IPS-20b (cell line): ENCODE data around the gene FAM76B.
"Not testable (repeated sequence)": the region's sequence is repeated elsewhere in the genome, so short reads cannot be mapped to it uniquely, and the experiment has no call there.

Experiments used
- H3K27ac ChIP-seq: one replicate; pipeline ENCODE4 v1.5.1; 2013; ENCODE audit warnings: low read length
- H3K27me3 ChIP-seq: 2 replicates; pipeline ENCODE4 v1.6.1; 2013; ENCODE audit warnings: mild to moderate bottlenecking, low read length, inconsistent platforms; ENCODE audit not compliant: insufficient read depth
- H3K36me3 ChIP-seq: 2 replicates; pipeline ENCODE4 v1.6.1; 2013; ENCODE audit warnings: low read depth, mild to moderate bottlenecking, inconsistent platforms, low read length, moderate library complexity; ENCODE audit not compliant: insufficient read depth
- H3K4me1 ChIP-seq: 2 replicates; pipeline ENCODE4 v1.6.1; 2013; ENCODE audit warnings: mild to moderate bottlenecking, control low read depth, inconsistent platforms, low read length, moderate library complexity; ENCODE audit not compliant: insufficient read depth
- H3K4me3 ChIP-seq: 2 replicates; pipeline ENCODE4 v1.5.1; 2013; ENCODE audit warnings: mild to moderate bottlenecking, low read length, inconsistent platforms
- H3K9ac ChIP-seq: 2 replicates; pipeline ENCODE4 v1.6.1; 2013; ENCODE audit warnings: low read depth, mild to moderate bottlenecking, inconsistent platforms, low read length, moderate library complexity
- H3K9me3 ChIP-seq: 2 replicates; pipeline ENCODE4 v1.6.1; 2013; ENCODE audit warnings: mild to moderate bottlenecking, low read depth, low read length, inconsistent platforms; ENCODE audit not compliant: insufficient read depth

FAM76B gene

GRCh38 chr11:95806464-95806863 lies 16.9 kb upstream of the FAM76B start:
- not testable (repeated sequence) for H3K27ac ChIP-seq, H3K4me3 ChIP-seq, H3K9ac ChIP-seq, H3K27me3 ChIP-seq, H3K4me1 ChIP-seq
- peaks cover 23% of the 10 kb centered on the region for H3K9me3 ChIP-seq
- peaks cover 54% of the 10 kb centered on the region for H3K36me3 ChIP-seq

DNA sequence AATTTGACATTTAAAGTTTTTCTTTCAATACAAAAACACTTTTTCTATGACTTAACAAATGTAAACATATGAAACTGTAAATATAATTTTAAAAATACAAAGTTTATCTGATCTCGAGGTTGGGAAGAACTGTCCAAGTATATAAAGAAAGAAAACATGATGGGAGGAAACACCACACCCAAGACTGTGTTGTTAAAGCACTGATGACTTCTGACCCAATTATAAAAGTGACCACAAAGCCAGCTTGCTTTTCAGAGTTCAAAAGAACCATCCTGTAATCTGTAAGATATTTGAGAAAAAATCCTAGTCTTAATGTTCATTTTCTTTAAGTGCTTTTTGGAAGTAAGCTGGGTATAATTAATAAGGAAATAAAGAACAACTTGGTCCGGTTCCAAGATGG lies 16.3 kb upstream of the FAM76B start:
- peaks cover 60% of the 10 kb centered on the region for H3K36me3 ChIP-seq

GRCh38 chr11:95803973-95804372 lies 14.4 kb upstream of the FAM76B start:
- peaks cover 23% of the 10 kb centered on the region for H3K9me3 ChIP-seq
- H3K9ac ChIP-seq = no peak overlapping the region
- H3K27ac ChIP-seq = no peak overlapping the region
- no peaks in the 10 kb centered on the region for H3K4me1 ChIP-seq
- peaks cover 79% of the 10 kb centered on the region for H3K36me3 ChIP-seq
- no peaks in the 10 kb centered on the region for H3K27me3 ChIP-seq
- no peak overlapping the region for H3K4me3 ChIP-seq

More for the DNA sequence above, 16.3 kb upstream of the FAM76B start:
- no peaks in the 10 kb centered on the region for H3K4me1 ChIP-seq
- no peaks in the 10 kb centered on the region for H3K27me3 ChIP-seq
- no peak overlapping the region for H3K4me3 ChIP-seq
- H3K9me3 ChIP-seq = peaks cover 23% of the 10 kb centered on the region
- no peak overlapping the region for H3K9ac ChIP-seq
- no peak overlapping the region for H3K27ac ChIP-seq

- H3K4me1 ChIP-seq = no peaks in the 10 kb centered on the region
- H3K9me3 ChIP-seq = peaks cover 23% of the 10 kb centered on the region
- H3K36me3 ChIP-seq = peaks cover 81% of the 10 kb centered on the region
- H3K27ac ChIP-seq = no peak overlapping the region
- H3K4me3 ChIP-seq = no peak overlapping the region
- no peak overlapping the region for H3K9ac ChIP-seq
- H3K27me3 ChIP-seq = no peaks in the 10 kb centered on the region
Measured at GRCh38 chr11:95802806-95803205, 13.2 kb upstream of the FAM76B start.

DNA sequence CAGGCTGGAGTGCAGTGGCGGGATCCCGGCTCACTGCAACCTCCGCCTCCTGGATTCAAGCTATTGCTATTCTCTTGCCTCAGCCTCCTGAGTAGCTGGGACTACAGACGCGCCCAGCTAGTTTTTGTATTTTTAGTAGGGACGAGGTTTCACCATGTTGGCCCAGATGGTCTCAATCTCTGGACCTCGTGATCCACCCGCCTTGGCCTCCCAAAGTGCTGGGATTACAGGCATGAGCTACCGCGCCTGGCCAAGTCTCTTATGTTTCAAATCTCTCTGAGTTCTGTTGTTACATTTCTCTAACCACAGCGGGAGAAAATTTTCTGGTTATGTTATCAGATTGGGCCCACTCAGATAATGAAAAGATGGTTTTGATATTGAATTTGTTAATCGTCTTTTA lies 10.9 kb upstream of the FAM76B start:
- Histone ChIP-seq H3K27ac (no peak overlapping the region), H3K9ac (no peak overlapping the region), H3K36me3 (peaks cover 64% of the 10 kb centered on the region), H3K27me3 (no peaks in the 10 kb centered on the region), H3K4me3 (no peak overlapping the region), H3K9me3 (peaks cover 7% of the 10 kb centered on the region; the same call in 1 of the 2 replicates), H3K4me1 (no peaks in the 10 kb centered on the region)

DNA sequence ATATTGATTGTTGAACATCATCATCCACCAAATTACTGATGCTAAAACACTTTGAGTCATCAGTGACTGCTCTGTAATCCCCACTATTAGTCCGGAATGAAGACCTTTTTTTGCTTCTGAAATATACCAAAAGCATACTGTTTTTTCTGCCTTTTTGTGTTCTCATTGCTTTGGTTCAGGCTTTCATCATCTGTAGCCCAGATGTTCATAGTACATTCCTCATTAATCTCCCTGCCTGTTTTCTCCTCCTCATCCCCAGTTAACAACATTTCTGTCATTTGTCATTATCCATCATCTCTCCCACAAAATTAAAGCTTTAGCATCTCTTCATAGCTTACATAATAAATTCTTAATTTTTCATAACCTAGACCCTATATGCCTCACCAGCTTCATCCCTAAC lies 10.0 kb upstream of the FAM76B start:
- Histone ChIP-seq H3K27me3 (no peaks in the 10 kb centered on the region), H3K4me3 (no peak overlapping the region), H3K9ac (no peak overlapping the region), H3K9me3 (no peaks in the 10 kb centered on the region), H3K36me3 (peaks cover 55% of the 10 kb centered on the region), H3K4me1 (no peaks in the 10 kb centered on the region), H3K27ac (no peak overlapping the region)

- Histone ChIP-seq H3K4me1 (peaks cover 3% of the 10 kb centered on the region; the same call in 1 of the 2 replicates), H3K27ac (no peak overlapping the region), H3K9ac (no peak overlapping the region), H3K4me3 (no peak overlapping the region), H3K27me3 (no peaks in the 10 kb centered on the region), H3K36me3 (peaks cover 27% of the 10 kb centered on the region), H3K9me3 (no peaks in the 10 kb centered on the region)
Measured at GRCh38 chr11:95796501-95796900, 6.9 kb upstream of the FAM76B start.

DNA sequence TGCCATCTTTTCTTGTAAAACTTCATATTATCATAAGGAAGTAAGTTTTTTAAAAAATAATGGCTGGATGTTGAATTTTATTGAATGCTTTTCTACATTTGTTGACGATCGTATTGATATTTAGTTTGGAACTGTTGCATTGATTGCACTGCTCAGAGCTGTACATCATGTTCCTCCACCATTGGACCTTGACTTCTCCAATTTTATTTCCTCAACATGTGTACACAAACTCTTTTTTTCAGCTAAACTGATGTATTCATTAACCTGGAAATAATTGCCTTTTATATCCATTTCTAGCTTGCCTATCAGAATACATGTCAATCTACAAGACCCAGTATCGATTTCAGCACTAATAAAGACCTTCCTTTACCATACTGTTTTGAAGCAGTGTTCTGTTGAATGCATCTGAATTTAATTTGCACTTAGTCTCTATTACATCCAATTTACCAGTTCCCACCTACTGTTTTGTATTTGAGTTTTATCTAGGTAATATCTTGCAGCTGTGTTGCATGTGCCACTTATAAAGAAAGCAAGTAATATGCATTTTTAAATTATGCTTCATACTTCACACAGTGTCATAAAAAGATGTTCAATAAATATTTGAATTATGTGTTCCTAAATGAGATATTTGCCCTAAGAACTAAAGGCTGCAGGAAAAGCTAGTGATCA lies 6.2 kb upstream of the FAM76B start:
- H3K4me1 ChIP-seq = peaks cover 3% of the 10 kb centered on the region; the same call in 1 of the 2 replicates
- H3K9me3 ChIP-seq = no peaks in the 10 kb centered on the region
- H3K4me3 ChIP-seq = no peak overlapping the region
- no peaks in the 10 kb centered on the region for H3K27me3 ChIP-seq
- no peak overlapping the region for H3K9ac ChIP-seq
- peaks cover 20% of the 10 kb centered on the region for H3K36me3 ChIP-seq
- H3K27ac ChIP-seq = no peak overlapping the region

- Histone ChIP-seq H3K36me3 (peaks cover 3% of the 10 kb centered on the region; the same call in 1 of the 2 replicates), H3K27me3 (no peaks in the 10 kb centered on the region), H3K4me1 (peaks cover 3% of the 10 kb centered on the region; the same call in 1 of the 2 replicates), H3K9me3 (no peaks in the 10 kb centered on the region), H3K4me3 (no peak overlapping the region), H3K27ac (no peak overlapping the region), H3K9ac (no peak overlapping the region)
Measured at GRCh38 chr11:95794086-95794485, 4.5 kb upstream of the FAM76B start.

DNA sequence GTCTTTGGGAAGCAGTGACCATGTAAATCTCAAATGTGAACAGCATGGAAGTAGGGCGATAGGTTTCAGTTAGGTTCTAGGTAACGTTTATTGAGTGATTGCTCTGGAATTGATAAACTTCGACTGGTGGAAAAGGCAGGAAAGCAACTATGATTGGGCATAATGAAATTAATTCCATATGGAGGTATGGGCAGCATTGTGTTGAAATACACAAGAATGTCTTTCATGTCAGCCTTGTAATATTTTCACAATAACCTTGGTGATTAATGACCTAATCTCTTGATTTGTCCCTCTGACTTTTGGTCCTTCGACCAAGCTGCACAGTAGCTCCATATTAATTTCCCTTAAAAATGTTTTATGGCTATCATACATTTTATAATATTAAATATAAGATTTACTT lies 3.5 kb upstream of the FAM76B start:
- Histone ChIP-seq H3K27ac (no peak overlapping the region), H3K27me3 (no peaks in the 10 kb centered on the region)

GRCh38 chr11:95792700-95793099 lies 3.1 kb upstream of the FAM76B start:
- H3K36me3 ChIP-seq = peaks cover 4% of the 10 kb centered on the region
- no peak overlapping the region for H3K9ac ChIP-seq
- H3K9me3 ChIP-seq = no peaks in the 10 kb centered on the region
- peak overlapping the region; percentile 94; the same call in 1 of the 2 replicates for H3K4me3 ChIP-seq
- no peak overlapping the region for H3K27ac ChIP-seq
- peaks cover 7% of the 10 kb centered on the region; the same call in 1 of the 2 replicates for H3K4me1 ChIP-seq
- H3K27me3 ChIP-seq = no peaks in the 10 kb centered on the region

More for the DNA sequence above, 3.5 kb upstream of the FAM76B start:
- Histone ChIP-seq H3K4me1 (peaks cover 6% of the 10 kb centered on the region; the same call in 1 of the 2 replicates), H3K9me3 (no peaks in the 10 kb centered on the region), H3K4me3 (peak overlapping the region; percentile 94; the same call in 1 of the 2 replicates), H3K36me3 (no peaks in the 10 kb centered on the region; the same call in 1 of the 2 replicates), H3K9ac (no peak overlapping the region)

- Histone ChIP-seq H3K27ac (no peak overlapping the region), H3K36me3 (peaks cover 9% of the 10 kb centered on the region), H3K9me3 (no peaks in the 10 kb centered on the region), H3K4me3 (peak overlapping the region; percentile 94; the same call in 1 of the 2 replicates), H3K27me3 (no peaks in the 10 kb centered on the region), H3K4me1 (peaks cover 7% of the 10 kb centered on the region; the same call in 1 of the 2 replicates), H3K9ac (peak overlapping the region; percentile 98; the same call in 1 of the 2 replicates)
Measured at GRCh38 chr11:95792200-95792599, 2.6 kb upstream of the FAM76B start.
